Mesendoderm (in vitro differentiated cells): Measurements from ENCODE around the gene DNAJC1.

Source experiments
- DNase-seq: peaks from one replicate; pipeline ENCODE4 v3.0.0; 2013
- H2AK5ac ChIP-seq: 2 replicates; pipeline ENCODE4 v1.6.1; 2013; ENCODE audit warnings: low read length, inconsistent platforms
- H2BK120ac ChIP-seq: 2 replicates; pipeline ENCODE4 v1.6.1; 2013; ENCODE audit warnings: low read depth, mild to moderate bottlenecking, low read length, moderate library complexity, mixed read lengths
- H2BK15ac ChIP-seq: replicated peaks from 2 replicates; pipeline ENCODE4 v1.6.1; 2013; ENCODE audit warnings: low read depth, mild to moderate bottlenecking, moderate library complexity
- H2BK5ac ChIP-seq: 2 replicates; pipeline ENCODE4 v1.6.1; 2013; ENCODE audit warnings: low read length, inconsistent platforms
- H3K18ac ChIP-seq: 2 replicates; pipeline ENCODE4 v1.6.1; 2013; ENCODE audit warnings: mild to moderate bottlenecking, low read length, mixed read lengths
- H3K23ac ChIP-seq: one replicate; pipeline ENCODE4 v1.6.1; 2013; ENCODE audit warnings: low read length
- H3K27ac ChIP-seq: 2 replicates; pipeline ENCODE4 v1.5.1; 2013; ENCODE audit warnings: low read depth, mild to moderate bottlenecking, inconsistent platforms, low read length, moderate library complexity
- H3K27me3 ChIP-seq: 2 replicates; pipeline ENCODE4 v1.6.1; 2013; ENCODE audit warnings: low read length, control low read depth, mild to moderate bottlenecking, inconsistent platforms; ENCODE audit not compliant: insufficient read depth, poor library complexity
- H3K36me3 ChIP-seq: 2 replicates; pipeline ENCODE4 v1.6.1; 2013; ENCODE audit warnings: low read length, inconsistent platforms; ENCODE audit not compliant: control insufficient read depth, insufficient read depth
- H3K4ac ChIP-seq: one replicate; pipeline ENCODE4 v1.6.1; 2013; ENCODE audit warnings: low read depth, mild to moderate bottlenecking, low read length, moderate library complexity
- H3K4me1 ChIP-seq: 2 replicates; pipeline ENCODE4 v1.6.1; 2013; ENCODE audit warnings: low read depth, low read length, inconsistent platforms; ENCODE audit not compliant: control insufficient read depth
- H3K4me2 ChIP-seq: 2 replicates; pipeline ENCODE4 v1.6.1; 2013; ENCODE audit warnings: low read length
- H3K4me3 ChIP-seq: 2 replicates; pipeline ENCODE4 v1.5.1; 2013; ENCODE audit warnings: mild to moderate bottlenecking, low read length
- H3K56ac ChIP-seq: one replicate; pipeline ENCODE4 v1.6.1; 2013; ENCODE audit warnings: low read length
- H3K79me1 ChIP-seq: 2 replicates; pipeline ENCODE4 v1.6.1; 2013; ENCODE audit warnings: low read length, inconsistent platforms
- H3K79me2 ChIP-seq: 2 replicates; pipeline ENCODE4 v1.6.1; 2013; ENCODE audit warnings: mild to moderate bottlenecking, low read length; ENCODE audit not compliant: control insufficient read depth, insufficient read depth
- H3K9ac ChIP-seq: 2 replicates; pipeline ENCODE4 v1.6.1; 2013; ENCODE audit warnings: low read length, inconsistent platforms
- H4K5ac ChIP-seq: one replicate; pipeline ENCODE4 v1.6.1; 2013; ENCODE audit warnings: low read length
- H4K8ac ChIP-seq: one replicate; pipeline ENCODE4 v1.6.1; 2013; ENCODE audit warnings: low read depth, mild to moderate bottlenecking, control low read depth, low read length, moderate library complexity
- WGBS: extraction: QIAGEN DNeasy Blood & Tissue Kit; methylation state at CpG from one replicate; pipeline ENCODE4 v1.1.7; 2013; ENCODE audit warnings: low lambda C conversion rate, missing lambda C conversion rate; ENCODE audit not compliant: insufficient coverage; ENCODE audit errors: extremely low coverage; 5-methylcytosine and 5-hydroxymethylcytosine counted together

The DNAJC1 gene

DNA sequence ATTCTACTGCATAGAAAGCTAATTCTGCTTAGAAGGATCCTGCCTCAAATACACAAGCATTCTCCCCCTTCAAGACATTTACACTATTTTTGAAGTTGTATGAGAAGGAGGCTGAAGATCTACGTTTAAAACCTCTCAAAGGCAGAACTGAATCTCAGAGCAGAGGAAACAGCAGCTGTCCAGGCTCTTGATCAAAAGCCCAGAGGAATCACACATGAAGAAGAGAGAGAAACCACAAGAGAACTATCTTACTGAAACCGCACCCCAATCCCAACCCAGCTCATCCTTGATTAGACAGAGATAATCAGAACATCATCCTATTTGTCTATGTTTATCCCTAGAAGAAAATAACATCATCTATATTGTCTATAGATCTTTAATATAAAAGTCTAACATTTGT lies 2.2 kb upstream of the DNAJC1 start:
- no peaks in the 10 kb centered on the region for H3K27me3 ChIP-seq
- peaks cover 4% of the 10 kb centered on the region for H3K79me1 ChIP-seq
- no peak for DNase-seq
- no peak overlapping the region for H3K4ac ChIP-seq
- no peak overlapping the region for H3K23ac ChIP-seq
- no peak overlapping the region for H3K4me2 ChIP-seq
- WGBS, result no CpG with 5 or more reads among the region's 2 CpGs
- H4K8ac ChIP-seq, result no peak overlapping the region
- no peak overlapping the region for H2BK5ac ChIP-seq
- peaks cover 6% of the 10 kb centered on the region for H3K79me2 ChIP-seq
- H4K5ac ChIP-seq, result no peak overlapping the region
- no peak overlapping the region for H3K27ac ChIP-seq
- no peak overlapping the region for H3K4me3 ChIP-seq
- no peak overlapping the region for H3K56ac ChIP-seq
- no peaks in the 10 kb centered on the region for H3K36me3 ChIP-seq
- H2AK5ac ChIP-seq, result no peak overlapping the region
- H2BK15ac ChIP-seq, result no peak overlapping the region
- no peak overlapping the region for H3K18ac ChIP-seq
- no peak overlapping the region for H3K9ac ChIP-seq
- peaks cover 3% of the 10 kb centered on the region for H3K4me1 ChIP-seq
- no peak overlapping the region for H2BK120ac ChIP-seq

DNA sequence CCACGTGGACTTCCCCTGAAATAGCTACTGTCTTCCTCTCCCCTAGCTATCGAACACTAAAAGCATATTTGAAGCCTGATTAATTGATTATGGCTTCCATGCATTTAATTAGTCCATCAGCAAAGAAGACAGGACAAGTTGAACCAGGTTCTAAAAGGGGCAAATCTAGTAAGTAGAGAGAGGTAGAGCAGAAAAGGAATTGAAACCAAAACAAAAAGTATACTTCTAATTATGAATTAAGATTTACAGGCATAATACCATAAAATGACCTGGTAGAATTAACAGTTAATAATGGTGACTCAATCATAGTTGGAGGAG lies 393 bp upstream of the DNAJC1 start:
- peaks cover 10% of the 10 kb centered on the region for H3K79me1 ChIP-seq
- H3K79me2 ChIP-seq, result peaks cover 11% of the 10 kb centered on the region
- no peak overlapping the region for H3K4ac ChIP-seq
- no peak overlapping the region for H3K18ac ChIP-seq
- H3K27me3 ChIP-seq, result no peaks in the 10 kb centered on the region
- H3K23ac ChIP-seq, result no peak overlapping the region
- no peak for DNase-seq
- no peak overlapping the region for H4K8ac ChIP-seq
- H3K4me3 ChIP-seq, result no peak overlapping the region
- H3K56ac ChIP-seq, result peak overlapping the region; percentile 51
- peak overlapping the region; percentile 27 for H3K4me2 ChIP-seq
- H2BK120ac ChIP-seq, result no peak overlapping the region
- H4K5ac ChIP-seq, result no peak overlapping the region
- no peak overlapping the region for H3K27ac ChIP-seq
- peaks cover 3% of the 10 kb centered on the region for H3K4me1 ChIP-seq
- H3K9ac ChIP-seq, result peak overlapping the region; percentile 33
- H2BK15ac ChIP-seq, result no peak overlapping the region
- no peak overlapping the region for H2BK5ac ChIP-seq
- WGBS, result no CpG with 5 or more reads among the region's 2 CpGs
- H2AK5ac ChIP-seq, result no peak overlapping the region
- no peaks in the 10 kb centered on the region for H3K36me3 ChIP-seq

DNA sequence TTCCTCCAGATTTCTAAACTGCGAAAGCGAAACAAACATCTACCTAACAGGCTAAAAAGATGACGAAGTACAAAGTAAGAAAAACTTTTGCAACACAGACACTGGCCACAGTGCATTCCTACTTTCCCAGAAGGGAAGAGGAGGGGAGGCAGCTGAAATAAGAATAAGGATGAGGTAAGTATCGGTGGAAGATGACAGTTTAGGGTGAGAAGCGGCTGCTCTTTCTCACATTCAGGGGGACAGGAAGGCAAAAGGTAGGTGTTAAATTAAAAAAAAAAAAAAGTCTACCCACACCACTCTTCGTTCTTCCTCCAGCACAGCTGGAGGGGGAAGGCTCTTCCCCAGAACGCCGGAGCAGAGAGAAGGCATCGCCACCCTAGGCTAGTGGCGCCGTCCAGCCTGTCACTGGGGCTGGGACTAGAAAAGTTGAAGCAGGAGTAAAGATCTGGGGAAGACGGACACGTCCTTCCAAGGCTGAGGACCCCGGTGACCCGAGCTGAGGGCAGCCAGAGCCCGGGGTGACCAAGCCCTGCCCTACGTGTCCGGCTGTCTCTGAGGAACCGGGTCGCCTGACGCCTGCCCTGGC lies 846 bp downstream of the DNAJC1 start:
- no peak overlapping the region for H2BK5ac ChIP-seq
- no peak overlapping the region for H3K23ac ChIP-seq
- H3K79me2 ChIP-seq, result peaks cover 11% of the 10 kb centered on the region
- H2BK120ac ChIP-seq, result no peak overlapping the region
- H2AK5ac ChIP-seq, result no peak overlapping the region
- peak overlapping the region; percentile 83 for H3K56ac ChIP-seq
- H3K79me1 ChIP-seq, result peaks cover 10% of the 10 kb centered on the region
- peaks cover 3% of the 10 kb centered on the region for H3K4me1 ChIP-seq
- H3K4me3 ChIP-seq, result peak overlapping the region; percentile 50
- no peak overlapping the region for H3K4ac ChIP-seq
- no peak overlapping the region for H2BK15ac ChIP-seq
- H3K27me3 ChIP-seq, result no peaks in the 10 kb centered on the region
- H4K8ac ChIP-seq, result no peak overlapping the region
- no CpG with 5 or more reads among the region's 21 CpGs for WGBS
- DNase-seq, result peak; percentile 68
- H3K18ac ChIP-seq, result peak overlapping the region; percentile 42
- H3K9ac ChIP-seq, result peak overlapping the region; percentile 62
- peak overlapping the region; percentile 63 for H3K27ac ChIP-seq
- H3K36me3 ChIP-seq, result no peaks in the 10 kb centered on the region
- no peak overlapping the region for H4K5ac ChIP-seq
- peak overlapping the region; percentile 53 for H3K4me2 ChIP-seq

DNA sequence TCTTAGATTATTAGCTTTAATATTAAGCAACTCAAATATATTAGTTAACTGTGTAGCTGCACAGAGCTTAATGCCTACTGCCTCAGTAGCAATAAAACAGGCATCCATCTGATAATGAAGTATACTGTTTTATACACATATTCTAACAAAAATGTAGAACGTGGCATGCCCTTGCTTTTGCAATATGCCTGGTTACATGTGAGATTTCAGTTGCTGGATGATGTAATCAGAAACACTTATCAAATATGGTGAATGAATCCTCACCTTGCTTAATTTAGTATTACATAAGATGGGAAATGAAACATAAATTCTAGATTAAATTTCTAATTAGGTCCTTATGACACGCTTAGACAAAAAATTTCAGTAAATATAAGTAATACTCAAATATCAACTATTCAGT lies 8.0 kb downstream of the DNAJC1 start:
- H2AK5ac ChIP-seq, result no peak overlapping the region
- H4K5ac ChIP-seq, result no peak overlapping the region
- H3K9ac ChIP-seq, result no peak overlapping the region
- H3K4me3 ChIP-seq, result no peak overlapping the region
- no peak overlapping the region for H2BK5ac ChIP-seq
- no peaks in the 10 kb centered on the region for H3K27me3 ChIP-seq
- H3K4me2 ChIP-seq, result no peak overlapping the region
- H4K8ac ChIP-seq, result no peak overlapping the region
- peaks cover 8% of the 10 kb centered on the region for H3K79me1 ChIP-seq
- H2BK120ac ChIP-seq, result no peak overlapping the region
- H3K56ac ChIP-seq, result no peak overlapping the region
- H3K23ac ChIP-seq, result no peak overlapping the region
- peaks cover 6% of the 10 kb centered on the region for H3K79me2 ChIP-seq
- no CpG with 5 or more reads among the region's 2 CpGs for WGBS
- no peak overlapping the region for H3K27ac ChIP-seq
- H2BK15ac ChIP-seq, result no peak overlapping the region
- H3K4me1 ChIP-seq, result no peaks in the 10 kb centered on the region
- H3K18ac ChIP-seq, result no peak overlapping the region
- no peak for DNase-seq
- H3K36me3 ChIP-seq, result no peaks in the 10 kb centered on the region
- H3K4ac ChIP-seq, result no peak overlapping the region

DNA sequence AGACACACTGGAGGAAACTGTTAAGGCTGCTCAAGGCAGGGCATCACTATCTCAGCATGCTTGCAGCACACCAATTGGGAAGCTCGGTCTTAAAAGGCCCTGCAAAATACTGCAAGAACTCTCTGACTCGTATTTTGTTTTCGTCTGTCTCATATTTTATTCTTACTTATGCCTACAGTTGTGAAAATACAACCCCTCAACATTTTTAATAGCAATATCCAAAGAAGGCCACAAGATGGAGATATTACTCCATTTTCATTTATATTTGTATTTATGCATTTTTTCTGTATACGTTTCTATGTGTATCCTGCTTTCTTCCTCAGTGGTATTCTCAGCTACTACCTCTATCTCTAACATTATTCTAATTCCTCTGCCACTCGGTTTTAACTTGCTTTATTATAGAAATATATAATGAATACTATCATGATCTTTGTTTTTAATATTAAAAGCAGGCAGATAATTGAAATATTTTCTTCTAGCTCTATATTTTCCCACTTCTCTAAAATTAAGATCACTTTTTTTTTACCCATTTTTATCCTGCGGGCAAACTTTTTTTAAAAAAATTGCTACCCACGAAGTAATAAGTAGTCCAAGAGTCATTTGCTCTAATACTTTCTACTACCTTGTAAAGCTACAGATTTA lies 10.0 kb downstream of the DNAJC1 start:
- H2AK5ac ChIP-seq, result no peak overlapping the region
- H2BK120ac ChIP-seq, result no peak overlapping the region
- H3K27ac ChIP-seq, result no peak overlapping the region
- no peak overlapping the region for H3K4me3 ChIP-seq
- H2BK5ac ChIP-seq, result no peak overlapping the region
- no peaks in the 10 kb centered on the region for H3K27me3 ChIP-seq
- H4K5ac ChIP-seq, result no peak overlapping the region
- H4K8ac ChIP-seq, result no peak overlapping the region
- H3K79me2 ChIP-seq, result peaks cover 2% of the 10 kb centered on the region
- no peak overlapping the region for H3K9ac ChIP-seq
- no peak overlapping the region for H2BK15ac ChIP-seq
- DNase-seq, result peak; percentile 36
- no peaks in the 10 kb centered on the region for H3K36me3 ChIP-seq
- peaks cover 4% of the 10 kb centered on the region for H3K79me1 ChIP-seq
- H3K4ac ChIP-seq, result no peak overlapping the region
- no peaks in the 10 kb centered on the region for H3K4me1 ChIP-seq
- H3K56ac ChIP-seq, result no peak overlapping the region
- H3K4me2 ChIP-seq, result no peak overlapping the region
- no CpG with 5 or more reads among the region's 7 CpGs for WGBS
- no peak overlapping the region for H3K18ac ChIP-seq
- H3K23ac ChIP-seq, result no peak overlapping the region

DNA sequence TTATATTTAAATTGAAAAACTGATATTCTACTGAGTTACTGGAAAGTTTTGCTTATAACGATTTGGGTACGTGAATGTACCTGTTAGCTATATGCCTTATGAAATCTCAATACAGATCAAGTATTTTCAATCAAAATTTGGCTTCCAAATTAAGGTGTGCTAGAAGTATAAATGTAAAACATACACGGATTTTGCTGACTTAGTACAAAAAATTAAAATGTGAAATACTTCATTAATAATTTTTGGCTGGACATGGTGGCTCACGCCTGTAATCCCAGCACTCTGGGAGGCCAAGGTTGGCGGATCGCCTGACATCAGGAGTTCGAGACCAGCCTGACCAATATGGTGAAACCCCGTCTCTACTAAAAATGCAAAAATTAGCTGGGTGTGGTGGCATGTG lies 11.7 kb downstream of the DNAJC1 start:
- Histone ChIP-seq H4K8ac (no peak overlapping the region), H2BK15ac (no peak overlapping the region), H4K5ac (no peak overlapping the region), H3K9ac (no peak overlapping the region), H3K79me2 (no peaks in the 10 kb centered on the region), H3K79me1 (no peaks in the 10 kb centered on the region), H2BK5ac (no peak overlapping the region), H3K56ac (no peak overlapping the region), H3K23ac (no peak overlapping the region), H3K27me3 (no peaks in the 10 kb centered on the region), H3K4me1 (no peaks in the 10 kb centered on the region), H3K4ac (no peak overlapping the region), H3K4me2 (no peak overlapping the region), H3K4me3 (no peak overlapping the region), H2AK5ac (no peak overlapping the region), H2BK120ac (no peak overlapping the region), H3K18ac (no peak overlapping the region), H3K27ac (no peak overlapping the region), H3K36me3 (no peaks in the 10 kb centered on the region)
- WGBS, result 100% methylated on average over 2 of the region's 8 CpGs
- no peak for DNase-seq
